HG03378 (cell line): ENCODE results near the gene SLC25A44.
"Not testable (repeated sequence)": the region's sequence is repeated elsewhere in the genome, so short reads cannot be mapped to it uniquely, and the experiment has no call there.

Source experiments
- ATAC-seq: cut with Tn5 transposase; IDR thresholded peaks from one replicate; pipeline ENCODE4 v1.9.1; 2021; ENCODE audit warnings: mild to moderate bottlenecking, moderate library complexity; ENCODE audit not compliant: unreplicated experiment

The SLC25A44 gene

GRCh38 chr1:156162430-156163037, 31.4 kb upstream of the SLC25A44 start:
- ATAC-seq, result no peak

DNA sequence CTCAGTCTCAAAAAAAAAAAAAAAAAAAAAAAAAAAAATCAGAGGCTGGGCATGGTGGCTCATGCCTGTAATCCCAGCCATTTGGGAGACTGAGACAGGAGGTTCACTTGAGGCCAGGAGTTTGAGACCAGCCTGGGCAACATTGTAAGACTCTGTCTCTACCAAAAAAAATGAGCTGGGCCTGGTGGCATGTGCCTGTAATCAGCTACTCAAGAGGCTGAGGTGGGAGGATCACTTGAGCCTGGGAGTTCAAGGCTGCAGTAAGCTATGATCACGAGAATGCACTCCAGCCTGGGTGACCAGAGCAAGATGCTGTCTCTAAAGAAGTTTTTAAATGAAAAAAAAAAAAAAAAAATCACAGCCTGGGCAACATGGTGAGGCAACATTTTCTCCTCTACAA, 30.2 kb upstream of the SLC25A44 start:
- ATAC-seq, result no peak

- ATAC-seq, result no peak
Observed at GRCh38 chr1:156164125-156164831, 29.6 kb upstream of the SLC25A44 start.

DNA sequence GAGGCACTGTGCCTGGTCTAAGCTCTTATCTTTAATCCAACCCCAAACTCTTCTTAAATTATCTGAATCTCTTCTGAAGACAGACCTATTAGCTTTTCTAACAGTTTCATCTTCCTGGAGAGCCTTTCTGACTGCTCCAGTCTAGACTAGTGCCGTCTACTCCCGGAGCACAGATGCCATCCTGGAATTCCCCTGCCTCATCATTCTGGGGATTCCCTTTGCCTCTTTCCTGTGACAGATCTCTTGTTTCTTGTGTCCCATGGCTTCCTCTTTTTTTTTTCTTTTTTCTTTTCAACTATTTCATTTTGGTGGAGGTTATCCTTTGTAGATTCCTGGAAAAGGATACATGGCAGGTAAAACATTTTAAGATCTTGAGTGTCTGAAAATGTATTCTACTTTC, 28.8 kb upstream of the SLC25A44 start:
- no peak for ATAC-seq

DNA sequence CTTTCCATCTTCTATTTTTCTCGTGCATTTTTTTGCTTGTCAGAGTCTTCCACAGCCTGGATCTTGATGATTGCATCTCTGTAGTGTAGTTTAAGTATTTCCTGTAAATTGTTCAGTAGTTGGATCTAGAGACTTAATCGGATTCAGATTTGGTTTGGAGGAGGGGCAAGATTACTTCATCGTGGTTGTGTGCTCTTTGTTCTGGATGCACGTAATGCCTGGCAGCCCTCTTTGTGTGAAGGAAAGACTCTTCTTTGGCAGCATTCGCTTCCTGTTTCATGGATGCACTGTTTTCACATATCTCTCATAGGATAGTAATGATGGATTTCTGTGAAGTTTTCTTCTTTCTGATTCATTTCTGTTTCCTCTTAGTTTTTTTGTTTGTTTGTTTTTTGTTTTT, 26.4 kb upstream of the SLC25A44 start:
- no peak for ATAC-seq

- ATAC-seq, result no peak
Observed at GRCh38 chr1:156172696-156173470, 21.0 kb upstream of the SLC25A44 start.

DNA sequence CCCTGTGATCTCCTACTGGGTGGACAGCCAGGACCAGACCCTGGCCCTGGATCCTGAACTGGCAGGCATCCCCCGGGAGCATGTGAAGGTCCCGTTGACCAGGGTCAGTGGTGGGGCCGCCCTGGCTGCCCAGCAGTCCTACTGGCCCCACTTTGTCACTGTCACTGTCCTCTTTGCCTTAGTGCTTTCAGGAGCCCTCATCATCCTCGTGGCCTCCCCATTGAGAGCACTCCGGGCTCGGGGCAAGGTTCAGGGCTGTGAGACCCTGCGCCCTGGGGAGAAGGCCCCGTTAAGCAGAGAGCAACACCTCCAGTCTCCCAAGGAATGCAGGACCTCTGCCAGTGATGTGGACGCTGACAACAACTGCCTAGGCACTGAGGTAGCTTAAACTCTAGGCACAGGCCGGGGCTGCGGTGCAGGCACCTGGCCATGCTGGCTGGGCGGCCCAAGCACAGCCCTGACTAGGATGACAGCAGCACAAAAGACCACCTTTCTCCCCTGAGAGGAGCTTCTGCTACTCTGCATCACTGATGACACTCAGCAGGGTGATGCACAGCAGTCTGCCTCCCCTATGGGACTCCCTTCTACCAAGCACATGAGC, 17.2 kb upstream of the SLC25A44 start:
- no peak for ATAC-seq

- no peak for ATAC-seq
Observed at GRCh38 chr1:156177919-156178654, 15.8 kb upstream of the SLC25A44 start.

DNA sequence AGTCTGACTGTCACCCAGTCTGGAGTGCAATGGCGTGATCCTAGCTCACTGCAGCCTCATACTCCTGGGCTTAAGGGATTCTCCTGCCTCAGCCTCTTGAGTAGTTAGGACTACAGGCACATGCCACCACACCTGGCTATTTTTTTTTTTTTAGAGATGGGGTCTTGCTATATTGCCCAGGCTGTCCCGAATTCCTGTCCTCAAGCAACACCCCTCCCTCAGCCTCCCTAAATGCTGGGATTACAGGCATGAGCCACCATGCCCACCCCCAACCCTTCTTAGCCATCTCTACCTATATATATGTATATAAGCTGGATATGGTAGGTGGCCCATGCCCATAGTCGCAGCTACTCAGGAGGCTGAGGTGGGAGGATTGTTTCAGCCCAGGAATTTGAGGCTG, 13.4 kb upstream of the SLC25A44 start:
- no peak for ATAC-seq

GRCh38 chr1:156181391-156181924, 12.4 kb upstream of the SLC25A44 start:
- not testable (repeated sequence) for ATAC-seq

DNA sequence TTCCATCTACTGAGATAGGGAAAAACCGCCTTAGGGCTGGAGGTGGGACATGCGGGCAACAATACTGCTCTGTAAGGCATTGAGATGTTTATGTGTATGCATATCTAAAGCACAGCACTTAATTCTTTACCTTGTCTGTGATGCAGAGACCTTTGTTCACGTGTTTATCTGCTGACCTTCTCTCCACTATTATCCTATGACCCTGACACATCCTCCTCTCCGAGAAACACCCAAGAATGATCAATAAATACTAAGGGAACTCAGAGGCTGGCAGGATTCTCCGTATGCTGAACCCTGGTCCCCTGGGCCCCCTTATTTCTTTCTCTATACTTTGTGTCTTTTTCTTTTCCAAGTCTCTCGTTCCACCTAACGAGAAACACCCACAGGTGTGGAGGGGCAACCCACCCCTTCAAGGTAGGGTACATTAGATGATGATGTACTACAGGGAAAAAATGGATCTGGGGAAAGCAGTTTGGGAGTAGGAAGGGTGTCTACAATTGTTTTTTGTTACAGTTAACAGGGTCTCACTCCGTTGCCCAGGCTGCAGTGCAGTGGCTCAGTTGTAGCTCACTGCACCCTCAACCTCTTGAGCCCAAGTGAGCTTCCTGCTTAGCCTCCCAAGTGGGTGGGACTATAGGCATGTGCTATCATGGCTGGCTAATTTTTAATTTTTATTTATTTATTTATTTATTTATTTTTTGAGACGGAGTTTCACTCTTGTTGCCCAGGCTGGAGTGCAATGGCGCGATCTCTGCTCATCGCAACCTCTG, 11.7 kb upstream of the SLC25A44 start:
- ATAC-seq, result not testable (repeated sequence)

DNA sequence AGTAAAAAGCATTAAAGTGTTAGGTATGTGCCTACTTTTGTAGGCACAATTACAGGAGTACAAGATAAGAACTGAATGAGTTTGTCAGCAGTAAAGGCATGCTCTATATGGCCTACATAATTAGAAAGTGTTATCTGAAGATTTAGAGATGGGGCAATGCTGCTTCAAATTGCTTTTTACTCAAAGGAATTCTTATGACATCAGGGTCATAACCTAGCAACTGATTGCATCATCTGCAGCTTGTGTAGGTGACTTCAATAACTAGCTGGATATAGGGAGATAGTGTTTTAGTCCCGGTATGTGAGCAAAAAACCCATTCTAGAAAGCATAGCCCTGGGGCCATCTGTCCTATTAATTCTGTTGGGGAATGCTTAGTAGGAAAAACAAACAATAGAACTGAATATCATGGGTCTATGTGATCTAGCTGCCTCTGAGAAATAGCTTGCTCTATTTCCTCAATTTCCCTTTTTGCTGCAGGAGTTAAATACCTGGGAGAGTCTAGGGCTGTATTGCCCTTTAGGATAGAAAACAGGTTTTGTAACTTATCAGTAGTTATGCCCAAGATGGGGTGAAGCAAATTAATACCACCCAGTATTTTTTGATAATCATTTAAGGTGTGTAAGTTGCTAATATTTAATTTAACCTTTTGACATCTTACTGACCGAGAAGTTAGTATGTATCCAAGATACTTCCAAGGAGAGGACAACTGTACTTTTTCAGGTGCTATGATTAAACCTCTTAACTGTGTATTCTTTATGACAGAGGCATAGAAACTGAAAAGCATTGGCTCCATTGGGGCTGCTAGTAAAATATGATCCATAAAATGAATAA, 7.3 kb upstream of the SLC25A44 start:
- not testable (repeated sequence) for ATAC-seq

GRCh38 chr1:156190265-156190664, 3.6 kb upstream of the SLC25A44 start:
- not testable (repeated sequence) for ATAC-seq

DNA sequence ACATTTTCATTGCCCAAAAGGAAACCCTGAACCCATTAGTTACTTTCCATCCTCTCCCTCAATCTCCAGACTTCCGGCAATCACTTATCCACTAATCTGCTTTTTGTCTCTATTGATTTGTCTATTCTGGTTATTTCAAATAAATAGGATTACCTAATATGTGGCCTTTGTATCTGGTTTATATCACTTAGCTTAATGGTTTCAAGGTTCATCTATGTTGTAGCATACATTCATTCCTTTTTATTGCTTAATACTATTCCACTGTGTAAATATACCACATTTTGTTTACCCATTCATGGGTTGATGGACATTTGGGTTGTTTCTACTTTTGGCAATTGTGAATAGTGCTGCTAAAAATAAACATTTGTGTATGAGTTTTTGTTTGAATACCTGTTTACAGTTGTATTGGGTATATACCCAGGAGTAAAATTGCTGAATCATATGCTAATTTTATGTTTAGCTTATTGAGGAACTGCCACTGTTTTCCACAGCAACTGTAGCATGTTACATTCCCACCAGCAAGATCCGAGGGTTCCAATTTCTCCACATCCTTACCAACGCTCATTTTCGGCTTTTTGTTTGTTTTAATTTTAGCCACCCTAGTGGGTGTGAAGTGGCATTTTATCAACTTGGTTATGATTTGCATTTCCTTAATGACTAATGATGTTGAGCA, 2.5 kb upstream of the SLC25A44 start:
- no peak for ATAC-seq

- no peak for ATAC-seq
Observed at GRCh38 chr1:156193208-156193487, 756 bp upstream of the SLC25A44 start.

DNA sequence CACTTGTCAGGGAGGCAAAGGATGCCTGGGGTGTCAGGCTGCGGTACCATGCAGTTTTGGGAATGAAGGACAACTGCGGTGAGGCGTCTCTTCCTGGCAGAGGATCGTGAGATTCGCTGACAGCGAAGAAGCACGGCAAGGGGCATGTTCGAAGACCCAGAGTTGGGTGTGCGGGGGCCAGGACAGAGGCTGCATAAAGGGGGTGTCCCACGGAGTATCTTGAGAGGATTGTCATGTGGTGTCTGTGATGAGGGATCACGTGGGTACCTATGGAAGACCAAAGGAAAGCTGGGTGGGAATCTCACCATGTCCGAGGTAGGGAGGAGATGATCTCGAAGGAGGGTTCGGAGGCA, 372 bp downstream of the SLC25A44 start:
- no peak for ATAC-seq

DNA sequence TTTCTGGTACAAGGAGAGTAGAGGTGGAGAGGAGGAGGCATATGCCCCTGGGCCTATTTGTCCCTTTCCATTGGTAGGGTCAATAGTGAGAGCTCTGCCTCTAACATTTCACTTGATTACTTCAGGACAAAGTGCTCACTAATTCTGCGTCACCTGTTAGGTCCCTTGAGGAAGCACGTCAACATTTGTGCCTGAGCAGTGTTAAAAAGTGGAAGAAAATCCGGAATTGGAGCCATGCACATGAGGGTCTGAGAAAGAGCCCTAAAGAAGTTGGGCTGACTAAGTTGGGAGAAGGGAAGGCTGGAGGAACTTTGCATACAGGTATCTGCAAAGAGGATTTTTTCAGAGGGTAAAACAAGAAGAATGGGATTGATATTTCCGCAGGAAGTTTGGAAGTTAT, 1.9 kb downstream of the SLC25A44 start:
- no peak for ATAC-seq

GRCh38 chr1:156196445-156196844, 2.5 kb downstream of the SLC25A44 start:
- no peak for ATAC-seq

DNA sequence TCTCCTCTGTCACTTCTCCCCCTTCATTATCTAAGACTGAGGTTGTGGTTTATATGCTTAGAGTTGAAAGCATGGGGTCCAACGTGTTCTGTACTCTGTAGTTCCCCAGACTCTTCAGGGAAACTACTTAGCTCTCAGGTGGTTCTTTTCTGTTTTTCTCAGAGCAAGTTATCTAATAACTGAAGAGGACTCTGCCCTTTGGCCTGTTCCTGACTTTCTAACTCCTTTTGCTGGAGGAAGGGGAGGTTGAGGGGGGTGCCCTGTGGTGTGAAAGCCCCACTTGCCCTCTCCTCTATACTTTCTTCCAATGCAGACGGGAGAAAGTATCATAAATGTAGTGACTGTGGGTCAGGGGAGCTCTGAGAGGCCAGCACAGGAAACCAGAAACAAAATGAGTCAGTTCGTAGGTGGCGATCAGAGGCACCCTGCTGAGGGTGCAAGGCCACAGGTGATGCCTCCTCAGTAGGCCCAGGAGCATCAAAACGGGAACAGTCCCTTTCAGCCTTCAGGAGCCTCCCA, 5.0 kb downstream of the SLC25A44 start:
- ATAC-seq, result no peak
